Neural crest cell (in vitro differentiated cells): ENCODE data around the gene GCAT. TPM values are rescaled to one million over a fixed set of nuclear protein-coding genes. Genes with fewer than 3 reads are reported as not detected.

ENCODE experiments used
- DNase-seq: peaks from one replicate; pipeline ENCODE4 v3.0.0; 2021; ENCODE audit warnings: low read depth, mixed read lengths, low spot score
- H3K27ac Mint-ChIP-seq: one replicate; pipeline ENCODE4 v1.8.0; 2021; ENCODE audit warnings: mild to moderate bottlenecking, mixed read lengths; ENCODE audit not compliant: unreplicated experiment
- H3K27me3 Mint-ChIP-seq: 2 replicates; pipeline ENCODE4 v1.8.0; 2021; ENCODE audit warnings: low read depth, mild to moderate bottlenecking, mixed read lengths
- H3K36me3 Mint-ChIP-seq: 2 replicates; pipeline ENCODE4 v1.8.0; 2021; ENCODE audit warnings: low read depth, mild to moderate bottlenecking, mixed read lengths
- H3K4me1 Mint-ChIP-seq: 2 replicates; pipeline ENCODE4 v1.8.0; 2021; ENCODE audit warnings: mixed read lengths
- H3K4me3 Mint-ChIP-seq: one replicate; pipeline ENCODE4 v1.8.0; 2021; ENCODE audit warnings: mild to moderate bottlenecking, mixed read lengths
- H3K9me3 Mint-ChIP-seq: 2 replicates; pipeline ENCODE4 v1.8.0; 2021; ENCODE audit warnings: mixed read lengths
- total RNA-seq: library from RNA; stranded (reverse); gene quantifications from 2 replicates; pipeline ENCODE4 v1.2.1, GENCODE V29; 2021
- TF ChIP-seq, protein P1 (sequence below): fragments of 200-600 bp; sonication (generic); conservative IDR thresholded peaks from 2 replicates; pipeline ENCODE4 v1.5.0; 2021; ENCODE audit warnings: antibody characterized with exemption, mild to moderate bottlenecking

GCAT gene
- total RNA-seq, 1 donor from 2014 or later = 55.8 TPM

- H3K27me3 Mint-ChIP-seq = peaks cover 5% of the 10 kb centered on the region
- H3K9me3 Mint-ChIP-seq = no peaks in the 10 kb centered on the region
- peaks cover 14% of the 10 kb centered on the region for H3K4me1 Mint-ChIP-seq
- H3K27ac Mint-ChIP-seq = no peak overlapping the region
- H3K36me3 Mint-ChIP-seq = peaks cover 8% of the 10 kb centered on the region
- TF ChIP-seq, protein P1, sequence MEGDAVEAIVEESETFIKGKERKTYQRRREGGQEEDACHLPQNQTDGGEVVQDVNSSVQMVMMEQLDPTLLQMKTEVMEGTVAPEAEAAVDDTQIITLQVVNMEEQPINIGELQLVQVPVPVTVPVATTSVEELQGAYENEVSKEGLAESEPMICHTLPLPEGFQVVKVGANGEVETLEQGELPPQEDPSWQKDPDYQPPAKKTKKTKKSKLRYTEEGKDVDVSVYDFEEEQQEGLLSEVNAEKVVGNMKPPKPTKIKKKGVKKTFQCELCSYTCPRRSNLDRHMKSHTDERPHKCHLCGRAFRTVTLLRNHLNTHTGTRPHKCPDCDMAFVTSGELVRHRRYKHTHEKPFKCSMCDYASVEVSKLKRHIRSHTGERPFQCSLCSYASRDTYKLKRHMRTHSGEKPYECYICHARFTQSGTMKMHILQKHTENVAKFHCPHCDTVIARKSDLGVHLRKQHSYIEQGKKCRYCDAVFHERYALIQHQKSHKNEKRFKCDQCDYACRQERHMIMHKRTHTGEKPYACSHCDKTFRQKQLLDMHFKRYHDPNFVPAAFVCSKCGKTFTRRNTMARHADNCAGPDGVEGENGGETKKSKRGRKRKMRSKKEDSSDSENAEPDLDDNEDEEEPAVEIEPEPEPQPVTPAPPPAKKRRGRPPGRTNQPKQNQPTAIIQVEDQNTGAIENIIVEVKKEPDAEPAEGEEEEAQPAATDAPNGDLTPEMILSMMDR = no peak
- H3K4me3 Mint-ChIP-seq = no peak overlapping the region
- DNase-seq = no peak
Observed at GRCh38 chr22:37775785-37776638, 31.7 kb upstream of the GCAT start.

DNA sequence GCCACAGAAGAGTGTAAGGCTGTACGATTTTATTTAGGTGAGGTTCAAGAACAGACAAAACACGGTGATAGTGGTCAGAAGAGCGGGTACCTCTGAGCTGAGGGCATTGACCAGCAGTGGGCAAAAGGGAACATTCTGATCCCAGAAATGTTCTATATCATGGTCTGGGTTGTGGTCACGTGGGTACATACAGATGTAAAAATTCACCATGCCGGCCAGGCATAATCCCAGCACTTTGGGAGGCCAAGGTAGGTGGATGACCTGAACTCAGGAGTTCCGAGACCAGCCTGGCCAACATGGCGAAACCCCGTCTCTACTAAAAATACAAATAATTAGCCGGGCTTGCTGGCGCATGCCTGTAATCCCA lies 31.1 kb upstream of the GCAT start:
- H3K27ac Mint-ChIP-seq = no peak overlapping the region
- H3K4me3 Mint-ChIP-seq = no peak overlapping the region

DNA sequence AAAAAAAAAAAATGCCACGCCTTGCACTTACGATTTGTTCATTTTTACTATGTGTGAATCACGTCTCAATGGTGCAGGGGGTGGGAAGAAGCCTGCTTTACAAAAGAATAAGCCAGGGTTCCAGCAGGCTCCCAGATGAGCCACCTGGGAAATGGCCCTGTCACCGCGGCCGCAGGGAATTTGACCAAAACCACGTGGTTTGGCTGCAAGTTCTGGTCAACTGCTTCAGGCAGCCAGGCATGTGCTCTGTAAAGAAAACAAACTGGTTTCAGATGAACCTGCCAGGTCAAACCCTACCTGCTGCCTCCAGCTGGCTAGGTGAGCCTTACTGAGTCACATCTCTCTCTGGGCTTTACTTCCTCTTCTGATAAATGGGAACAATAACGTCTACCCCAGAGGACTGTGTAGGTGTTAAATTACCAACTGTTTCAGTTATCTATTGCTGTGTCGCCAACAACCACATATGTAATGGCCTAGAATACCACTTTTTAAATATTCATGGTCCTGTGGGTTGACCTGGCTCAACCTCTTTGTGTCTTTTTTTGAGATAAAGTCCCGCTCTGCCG lies 30.5 kb upstream of the GCAT start:
- DNase-seq = no peak
- no peak overlapping the region for H3K27ac Mint-ChIP-seq
- H3K36me3 Mint-ChIP-seq = peaks cover 8% of the 10 kb centered on the region
- H3K4me3 Mint-ChIP-seq = no peak overlapping the region
- TF ChIP-seq, protein P1 = no peak
- peaks cover 5% of the 10 kb centered on the region for H3K27me3 Mint-ChIP-seq
- no peaks in the 10 kb centered on the region for H3K9me3 Mint-ChIP-seq
- peaks cover 19% of the 10 kb centered on the region for H3K4me1 Mint-ChIP-seq

More for the DNA sequence above, 31.1 kb upstream of the GCAT start:
- Mint-ChIP-seq H3K4me1 (peaks cover 14% of the 10 kb centered on the region), H3K9me3 (no peaks in the 10 kb centered on the region), H3K36me3 (peaks cover 8% of the 10 kb centered on the region), H3K27me3 (peaks cover 5% of the 10 kb centered on the region)
- no peak for DNase-seq
- TF ChIP-seq, protein P1 = no peak

DNA sequence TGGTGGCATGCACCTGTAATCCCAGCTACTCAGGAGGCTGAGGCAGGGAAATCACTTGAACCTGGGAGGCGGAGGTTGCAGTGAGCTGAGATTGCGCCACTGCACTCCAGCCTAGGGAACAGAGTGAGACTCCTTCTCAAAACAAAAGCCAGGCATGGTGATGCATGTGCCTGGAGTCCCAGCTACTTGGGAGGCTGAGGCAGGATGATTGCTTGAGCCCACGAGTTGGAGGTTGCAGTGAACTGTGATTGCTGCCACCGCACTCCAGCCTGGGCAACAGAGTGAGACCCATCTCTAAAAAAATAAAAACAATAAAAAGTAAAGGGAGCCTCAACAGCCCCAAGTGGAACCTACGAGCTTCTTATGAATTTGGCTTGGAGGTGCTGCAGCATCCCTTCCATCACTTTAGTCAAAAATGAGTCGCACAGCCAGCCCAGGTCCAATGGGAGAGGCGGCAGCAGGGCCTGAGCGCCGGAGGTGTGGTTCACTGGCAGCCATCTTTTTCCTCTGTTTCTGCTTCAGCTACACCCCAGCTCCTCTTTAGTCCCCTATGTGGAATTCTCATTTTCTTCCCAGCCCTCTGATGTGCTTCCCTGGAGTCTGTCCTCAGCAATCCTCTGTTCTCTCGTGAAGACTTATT lies 29.2 kb upstream of the GCAT start:
- DNase-seq = no peak
- peaks cover 5% of the 10 kb centered on the region for H3K27me3 Mint-ChIP-seq
- H3K27ac Mint-ChIP-seq = no peak overlapping the region
- peaks cover 19% of the 10 kb centered on the region for H3K4me1 Mint-ChIP-seq
- H3K9me3 Mint-ChIP-seq = no peaks in the 10 kb centered on the region
- no peak overlapping the region for H3K4me3 Mint-ChIP-seq
- peaks cover 5% of the 10 kb centered on the region for H3K36me3 Mint-ChIP-seq
- TF ChIP-seq, protein P1 = no peak

DNA sequence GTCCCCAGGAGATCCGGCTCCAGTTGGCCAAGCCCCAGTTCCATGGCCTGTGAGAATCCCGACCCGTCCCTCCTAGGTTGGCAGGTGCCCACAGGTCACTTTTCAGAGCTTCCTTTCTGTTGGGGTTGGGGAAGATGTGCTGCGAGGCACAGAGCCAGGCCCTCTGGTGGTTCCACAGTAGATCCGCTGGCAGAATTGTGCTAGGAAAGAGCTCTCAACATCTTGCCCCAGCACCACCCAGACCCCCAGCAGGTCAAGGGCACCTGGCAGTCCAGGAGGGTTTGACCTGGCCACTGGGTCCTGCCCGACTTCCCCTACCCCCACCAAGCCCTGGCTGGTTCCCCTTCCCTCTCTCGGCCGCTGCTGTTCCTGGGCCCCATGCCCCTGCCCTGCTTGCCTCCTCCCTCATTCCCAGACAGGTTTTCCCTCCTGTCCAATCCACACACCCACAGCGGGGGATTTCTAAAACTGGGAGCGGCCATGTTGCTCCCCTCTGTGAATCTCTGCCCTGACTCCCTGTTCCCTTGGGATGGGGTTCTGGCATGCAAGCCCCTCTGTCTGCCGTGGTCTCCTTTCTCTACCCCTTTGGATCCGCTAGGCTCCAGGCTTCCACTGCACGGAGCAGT lies 26.2 kb upstream of the GCAT start:
- Mint-ChIP-seq H3K27me3 (peaks cover 5% of the 10 kb centered on the region), H3K27ac (peak overlapping the region; percentile 75)
- no peak for DNase-seq

More for the DNA sequence above, 26.2 kb upstream of the GCAT start:
- TF ChIP-seq, protein P1 = peak; percentile 14
- no peaks in the 10 kb centered on the region for H3K9me3 Mint-ChIP-seq
- H3K4me1 Mint-ChIP-seq = peaks cover 16% of the 10 kb centered on the region
- H3K36me3 Mint-ChIP-seq = peaks cover 2% of the 10 kb centered on the region
- peak overlapping the region; percentile 31 for H3K4me3 Mint-ChIP-seq
